ENCODE results near the gene BRPF3.

DNA sequence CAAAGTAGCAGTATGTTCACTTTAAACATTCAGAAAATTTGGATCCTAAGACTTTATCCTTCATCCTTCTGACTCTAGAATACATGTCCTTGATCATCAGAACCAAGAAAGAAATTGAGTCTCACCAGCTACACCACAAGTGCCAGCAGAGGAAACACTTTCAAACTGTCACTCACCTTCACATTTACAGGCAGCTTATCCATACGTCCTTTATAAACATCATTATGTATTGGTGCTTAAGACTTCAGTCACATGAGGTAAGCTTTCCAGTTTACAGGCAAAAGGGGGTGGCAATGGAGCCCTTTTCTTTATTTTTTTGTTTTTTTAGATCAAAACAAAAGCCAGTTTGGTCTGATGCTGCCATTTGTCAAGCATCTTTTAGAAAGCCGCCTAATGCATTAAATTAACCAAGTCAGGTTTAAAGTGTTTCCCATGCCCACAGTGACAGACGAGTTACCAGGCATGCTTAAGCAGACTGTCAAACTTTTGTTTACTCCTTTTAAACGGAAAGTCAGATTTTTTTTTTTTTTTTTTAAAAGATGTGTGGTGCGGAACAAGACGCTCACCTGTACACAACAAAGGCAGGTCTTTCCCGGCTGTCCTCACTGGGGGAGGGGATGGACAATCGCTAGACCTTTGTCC, 952 bp upstream of the BRPF3 start:
- TF ChIP-seq, protein P1, sequence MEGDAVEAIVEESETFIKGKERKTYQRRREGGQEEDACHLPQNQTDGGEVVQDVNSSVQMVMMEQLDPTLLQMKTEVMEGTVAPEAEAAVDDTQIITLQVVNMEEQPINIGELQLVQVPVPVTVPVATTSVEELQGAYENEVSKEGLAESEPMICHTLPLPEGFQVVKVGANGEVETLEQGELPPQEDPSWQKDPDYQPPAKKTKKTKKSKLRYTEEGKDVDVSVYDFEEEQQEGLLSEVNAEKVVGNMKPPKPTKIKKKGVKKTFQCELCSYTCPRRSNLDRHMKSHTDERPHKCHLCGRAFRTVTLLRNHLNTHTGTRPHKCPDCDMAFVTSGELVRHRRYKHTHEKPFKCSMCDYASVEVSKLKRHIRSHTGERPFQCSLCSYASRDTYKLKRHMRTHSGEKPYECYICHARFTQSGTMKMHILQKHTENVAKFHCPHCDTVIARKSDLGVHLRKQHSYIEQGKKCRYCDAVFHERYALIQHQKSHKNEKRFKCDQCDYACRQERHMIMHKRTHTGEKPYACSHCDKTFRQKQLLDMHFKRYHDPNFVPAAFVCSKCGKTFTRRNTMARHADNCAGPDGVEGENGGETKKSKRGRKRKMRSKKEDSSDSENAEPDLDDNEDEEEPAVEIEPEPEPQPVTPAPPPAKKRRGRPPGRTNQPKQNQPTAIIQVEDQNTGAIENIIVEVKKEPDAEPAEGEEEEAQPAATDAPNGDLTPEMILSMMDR (IDR thresholded peaks at IDR 0.05): no peak
- TF ChIP-seq ZFX (IDR thresholded peaks at IDR 0.05; ENCODE audit: borderline replicate concordance): no peak
